ENCODE data around the gene HEYL. TPM values are rescaled to one million over a fixed set of nuclear protein-coding genes. Genes with fewer than 3 reads are reported as not detected.
A peak's percentile ranks its signal among the peaks of the same experiment; 100 is the strongest.

The HEYL gene
- total RNA-seq, 1 donor from 2014 or later = 17.7 TPM

DNA sequence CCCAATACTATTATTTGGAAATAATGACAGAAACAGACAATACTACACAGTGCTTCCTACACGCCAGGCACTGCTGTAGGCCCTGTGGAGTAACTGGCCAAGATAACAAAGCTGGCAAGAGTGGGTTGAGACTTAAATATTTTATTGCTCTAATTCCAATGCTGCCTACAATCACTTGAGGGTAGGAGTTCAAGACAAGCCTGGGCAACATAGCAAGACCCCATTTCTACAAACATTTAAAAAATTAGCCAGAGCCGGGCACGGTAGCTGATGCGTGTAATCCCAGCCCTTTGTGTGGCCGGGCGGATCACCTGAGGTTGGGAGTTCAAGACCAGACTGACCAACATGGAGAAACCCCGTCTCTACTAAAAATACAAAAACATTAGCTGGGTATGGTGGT, 53.5 kb downstream of the HEYL start:
- H3K36me3 ChIP-seq = no peaks in the 10 kb centered on the region
- H3K4me1 ChIP-seq = no peaks in the 10 kb centered on the region
- H3K27me3 ChIP-seq = no peaks in the 10 kb centered on the region
- TF ChIP-seq, protein P1, sequence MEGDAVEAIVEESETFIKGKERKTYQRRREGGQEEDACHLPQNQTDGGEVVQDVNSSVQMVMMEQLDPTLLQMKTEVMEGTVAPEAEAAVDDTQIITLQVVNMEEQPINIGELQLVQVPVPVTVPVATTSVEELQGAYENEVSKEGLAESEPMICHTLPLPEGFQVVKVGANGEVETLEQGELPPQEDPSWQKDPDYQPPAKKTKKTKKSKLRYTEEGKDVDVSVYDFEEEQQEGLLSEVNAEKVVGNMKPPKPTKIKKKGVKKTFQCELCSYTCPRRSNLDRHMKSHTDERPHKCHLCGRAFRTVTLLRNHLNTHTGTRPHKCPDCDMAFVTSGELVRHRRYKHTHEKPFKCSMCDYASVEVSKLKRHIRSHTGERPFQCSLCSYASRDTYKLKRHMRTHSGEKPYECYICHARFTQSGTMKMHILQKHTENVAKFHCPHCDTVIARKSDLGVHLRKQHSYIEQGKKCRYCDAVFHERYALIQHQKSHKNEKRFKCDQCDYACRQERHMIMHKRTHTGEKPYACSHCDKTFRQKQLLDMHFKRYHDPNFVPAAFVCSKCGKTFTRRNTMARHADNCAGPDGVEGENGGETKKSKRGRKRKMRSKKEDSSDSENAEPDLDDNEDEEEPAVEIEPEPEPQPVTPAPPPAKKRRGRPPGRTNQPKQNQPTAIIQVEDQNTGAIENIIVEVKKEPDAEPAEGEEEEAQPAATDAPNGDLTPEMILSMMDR (IDR thresholded peaks at IDR 0.05) = no peak
- no peak overlapping the region for H3K4me3 ChIP-seq
- no peak for ATAC-seq
- DNase-seq = peak; percentile 36
- no peaks in the 10 kb centered on the region for H3K9me3 ChIP-seq
- no peak overlapping the region for H3K27ac ChIP-seq
- intact Hi-C loops (cut with DNase I) = no loop called here

DNA sequence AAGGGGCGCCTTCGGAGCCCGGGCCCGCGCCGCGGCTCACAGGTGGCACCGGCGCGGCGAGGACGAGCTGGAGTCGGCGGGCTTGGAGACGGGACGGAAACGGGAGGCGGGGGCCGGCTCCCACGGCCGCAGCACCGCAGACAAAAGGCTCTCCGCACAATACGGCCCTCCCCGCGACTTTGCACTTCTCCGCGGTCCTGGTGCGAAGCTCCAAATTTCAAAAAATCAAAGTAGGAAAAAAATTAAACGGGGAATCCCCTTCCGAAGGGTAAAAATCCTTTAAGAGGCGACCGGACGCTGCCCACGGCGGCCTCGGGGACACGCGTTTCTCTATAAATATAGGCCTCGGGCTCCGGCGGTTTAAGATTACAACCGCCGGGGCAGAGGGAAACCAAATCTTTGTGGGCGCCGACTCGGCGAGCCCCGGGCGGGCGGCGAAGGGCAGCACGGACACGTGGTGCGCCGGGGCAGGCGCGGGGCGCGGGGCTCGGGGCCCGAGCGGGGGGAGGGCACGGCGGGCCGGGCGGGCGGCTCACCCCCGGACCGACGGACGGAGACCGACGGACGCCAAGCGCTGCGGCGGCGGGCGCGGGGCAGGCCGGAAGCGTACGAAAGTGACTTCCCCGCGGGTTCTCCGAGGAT, 63.3 kb downstream of the HEYL start:
- TF ChIP-seq, protein P1 (IDR thresholded peaks at IDR 0.05) = no peak
- Histone ChIP-seq H3K9me3 (no peaks in the 10 kb centered on the region), H3K27me3 (no peaks in the 10 kb centered on the region), H3K27ac (peak overlapping the region; percentile 83), H3K4me1 (peaks cover 29% of the 10 kb centered on the region), H3K4me3 (peak overlapping the region; percentile 89), H3K36me3 (peaks cover 17% of the 10 kb centered on the region)
- intact Hi-C loops (cut with DNase I) = no loop called here
- ATAC-seq (peak; percentile 60), DNase-seq (peak; percentile 73)

DNA sequence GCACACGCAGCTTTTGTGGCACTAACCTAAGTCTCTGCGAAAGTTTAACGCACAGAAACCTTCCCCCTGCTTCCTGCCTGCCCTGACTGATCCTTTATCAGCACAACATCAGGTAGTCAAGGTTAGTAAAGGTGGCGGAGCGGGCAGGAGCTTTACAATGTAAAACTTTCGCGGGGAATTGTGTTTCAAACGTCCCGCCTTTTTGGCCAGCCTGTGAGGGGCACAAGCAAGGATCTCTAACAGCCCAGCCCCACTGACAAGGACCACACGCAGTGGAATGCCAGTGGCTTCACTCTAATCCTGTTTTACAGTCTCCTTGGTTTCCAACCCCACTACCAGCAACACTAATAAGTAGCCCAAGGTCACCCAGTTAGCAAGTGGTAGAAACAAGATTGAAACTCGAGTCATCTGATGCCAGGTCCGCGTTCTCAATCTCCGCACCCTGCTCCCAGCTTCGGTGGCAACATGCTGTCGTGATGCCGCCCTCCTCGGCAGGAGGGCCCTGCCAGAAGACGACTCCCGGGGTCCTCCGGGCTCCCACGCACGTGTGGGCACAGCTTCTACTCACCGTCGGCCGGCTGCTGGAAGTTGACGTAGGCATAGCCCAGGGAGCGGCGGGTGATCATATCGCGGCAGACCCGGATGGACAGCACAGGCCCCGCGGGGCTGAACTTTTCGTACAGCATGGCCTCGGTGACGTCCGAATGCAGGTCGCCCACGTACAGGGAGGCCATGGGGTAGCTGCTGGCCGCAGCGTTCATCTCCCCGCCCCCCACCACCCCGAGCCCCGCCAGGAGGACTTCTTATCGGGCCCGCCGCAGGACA, 64.0 kb downstream of the HEYL start:
- Histone ChIP-seq H3K9me3 (no peaks in the 10 kb centered on the region), H3K4me1 (peaks cover 29% of the 10 kb centered on the region), H3K27ac (peak overlapping the region; percentile 83), H3K4me3 (peak overlapping the region; percentile 89), H3K36me3 (peaks cover 24% of the 10 kb centered on the region), H3K27me3 (no peaks in the 10 kb centered on the region)
- ATAC-seq (peak; percentile 74), DNase-seq (peak; percentile 84)
- intact Hi-C loops (cut with DNase I) = no loop called here
- TF ChIP-seq, protein P1 (IDR thresholded peaks at IDR 0.05) = no peak

DNA sequence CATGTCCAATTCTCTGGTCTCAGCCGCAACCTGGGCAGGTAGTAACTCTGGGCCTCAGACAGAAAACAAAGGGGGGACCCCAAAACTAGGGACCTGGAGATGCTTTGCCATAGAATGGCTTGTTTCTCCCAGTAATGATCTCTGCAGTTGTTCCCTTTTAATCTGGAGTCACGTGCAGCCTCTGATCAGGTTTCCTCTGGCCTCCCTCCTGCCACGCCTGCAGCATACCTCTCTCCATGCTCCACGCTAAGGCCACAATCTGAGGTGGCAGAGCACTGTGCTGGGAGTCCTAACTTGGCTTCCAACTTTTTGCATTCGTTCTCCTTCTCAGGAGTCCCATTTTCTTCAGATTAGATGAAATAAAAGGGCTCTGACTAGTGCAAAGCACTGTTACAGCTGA, 64.8 kb downstream of the HEYL start:
- no peak for DNase-seq
- TF ChIP-seq, protein P1 (IDR thresholded peaks at IDR 0.05) = no peak
- Histone ChIP-seq H3K27me3 (no peaks in the 10 kb centered on the region), H3K4me1 (peaks cover 29% of the 10 kb centered on the region), H3K36me3 (peaks cover 32% of the 10 kb centered on the region), H3K4me3 (peak overlapping the region; percentile 89), H3K27ac (no peak overlapping the region), H3K9me3 (no peaks in the 10 kb centered on the region)
- intact Hi-C loops (cut with DNase I) = no loop called here
- ATAC-seq = no peak

Other genes with a start within 250 kb of the HEYL start
- gene BMP8A, start 148.0 kb downstream of the HEYL start, total RNA-seq = 0.29 TPM
- 199 TPM for gene PABPC4, start 62.9 kb downstream of the HEYL start, total RNA-seq
- gene NT5C1A, start 32.5 kb upstream of the HEYL start, total RNA-seq = 0.49 TPM
- gene HPCAL4, start 51.8 kb upstream of the HEYL start, total RNA-seq = 0.09 TPM
- gene PPIE, start 99.2 kb upstream of the HEYL start, total RNA-seq = 36.5 TPM
- gene OXCT2, start 131.7 kb upstream of the HEYL start, total RNA-seq = 0.43 TPM
- gene BMP8B, start 149.2 kb upstream of the HEYL start, total RNA-seq = 2.7 TPM
- 13.1 TPM for gene TRIT1, start 243.9 kb upstream of the HEYL start, total RNA-seq